HCT116 (cell line): ENCODE results near the gene CYP1A2. TPM values are rescaled to one million over a fixed set of nuclear protein-coding genes. Genes with fewer than 3 reads are reported as not detected.

ENCODE experiments used
- ATAC-seq: fragments of 200-7000 bp; cut with Tn5 transposase; 2 replicates; pipeline ENCODE4 v1.9.1; 2020; ENCODE audit warnings: mild to moderate bottlenecking, moderate library complexity
- BruUV-seq: library from RNA; stranded (reverse); fragments of 400-500 nt; replicated peaks from 2 replicates; lab custom pipeline; 2021; lab: Mats Ljungman, UMichigan
- CTCF ChIA-PET: fragments of 300-600 bp; sonication (Branson Sonifier 250); formaldehyde crosslinking; loops from one replicate; lab custom pipeline; 2021; ENCODE audit warnings: antibody characterized with exemption; lab: Charles Lee
- POLR2A ChIA-PET: fragments of 300-600, 350-600 bp; sonication (Branson Sonifier 250); formaldehyde crosslinking; loops from one replicate; lab custom pipeline; 2021; ENCODE audit warnings: antibody characterized with exemption; lab: Charles Lee
- RAD21 ChIA-PET, 2 experiments: fragments of 300-600 bp; sonication (Branson Sonifier 250); formaldehyde crosslinking; loops; one replicate each; lab custom pipeline; 2023; ENCODE audit warnings: low total read pairs in 2 of 2; ENCODE audit not compliant: uncharacterized antibody in 2 of 2, unreplicated experiment in 2 of 2, low non-redundant PET in 1 of 2; lab: Charles Lee
- DNase-seq: peaks from one replicate; pipeline ENCODE4 v3.0.0-alpha.2; 2010; ENCODE audit warnings: low read depth, low spot score
- H2AFZ ChIP-seq: fragments of 200-600 bp; shearing (Covaris generic), sonication (generic); 2 replicates; pipeline ENCODE4 v1.6.1; 2017; ENCODE audit warnings: low read depth, mixed run types, mixed read lengths, antibody characterized with exemption, low read length; ENCODE audit not compliant: poor library complexity, severe bottlenecking
- H3K27ac ChIP-seq: 2 replicates; pipeline ENCODE4 v1.5.1; 2012; ENCODE audit warnings: low read depth, low read length
- H3K27me3 ChIP-seq: fragments of 200-600 bp; sonication (generic); 2 replicates; pipeline ENCODE4 v1.6.1; 2016; ENCODE audit warnings: mixed run types, low read length, mixed read lengths; ENCODE audit not compliant: insufficient read depth
- H3K36me3 ChIP-seq, 2 experiments: fragments of 200-500 bp in 1 of 2; fragments of 200-600 bp in 1 of 2; sonication (Bioruptor generic) in 1 of 2; sonication (generic) in 1 of 2; 2 replicates each; pipeline versions ENCODE4 v1.5.1 to v1.6.1; 2014 to 2016; ENCODE audit warnings: low read length in 2 of 2, inconsistent platforms in 1 of 2, mixed read lengths in 1 of 2, mixed run types in 1 of 2; ENCODE audit not compliant: insufficient read depth in 2 of 2, control insufficient read depth in 1 of 2
- H3K4me1 ChIP-seq, 2 experiments: fragments of 200-600 bp in 1 of 2; sonication (generic) in 1 of 2; 2 replicates each; pipeline versions ENCODE4 v1.5.1 to v1.6.1; 2012 to 2017; ENCODE audit warnings: low read length in 2 of 2, inconsistent platforms in 1 of 2, mild to moderate bottlenecking in 1 of 2, mixed read lengths in 1 of 2, mixed run types in 1 of 2, moderate library complexity in 1 of 2; ENCODE audit not compliant: insufficient read depth in 2 of 2, control insufficient read depth in 1 of 2
- H3K4me2 ChIP-seq: fragments of 200-600 bp; sonication (generic); 2 replicates; pipeline ENCODE4 v1.6.1; 2017; ENCODE audit warnings: mixed run types, low read length, mixed read lengths
- H3K4me3 ChIP-seq, 2 experiments: fragments of 200-600 bp in 1 of 2; sonication (generic) in 1 of 2; replicated peaks in 1 of 2; 2 replicates each; pipeline ENCODE4 v1.5.1; 2011 to 2016; ENCODE audit warnings: low read length in 2 of 2, control low read depth in 1 of 2, low read depth in 1 of 2, mild to moderate bottlenecking in 1 of 2, mixed read lengths in 1 of 2, mixed run types in 1 of 2
- H3K79me2 ChIP-seq: fragments of 200-600 bp; sonication (generic); 2 replicates; pipeline ENCODE4 v1.6.1; 2017; ENCODE audit warnings: mild to moderate bottlenecking, mixed run types, low read length, moderate library complexity, mixed read lengths; ENCODE audit not compliant: insufficient read depth
- H3K9ac ChIP-seq: fragments of 200-600 bp; sonication (generic); 2 replicates; pipeline ENCODE4 v1.6.1; 2016; ENCODE audit warnings: low read length, mixed read lengths
- H3K9me2 ChIP-seq: fragments of 200-600 bp; sonication (generic), shearing (Covaris generic); 2 replicates; pipeline ENCODE4 v1.6.1; 2017; ENCODE audit warnings: mixed run types, mild to moderate bottlenecking, moderate library complexity; ENCODE audit not compliant: insufficient read depth
- H3K9me3 ChIP-seq, 2 experiments: fragments of 200-500 bp in 1 of 2; fragments of 200-600 bp in 1 of 2; sonication (Bioruptor generic) in 1 of 2; sonication (generic) in 1 of 2; 2 replicates each; pipeline ENCODE4 v1.6.1; 2014 to 2017; ENCODE audit warnings: low read length in 2 of 2, mixed read lengths in 2 of 2, inconsistent platforms in 1 of 2, low read depth in 1 of 2, mild to moderate bottlenecking in 1 of 2, mixed run types in 1 of 2, moderate library complexity in 1 of 2; ENCODE audit not compliant: control insufficient read depth in 1 of 2, insufficient read depth in 1 of 2
- H4K20me1 ChIP-seq: fragments of 200-600 bp; sonication (generic), shearing (Covaris generic); 2 replicates; pipeline ENCODE4 v1.6.1; 2017; ENCODE audit warnings: mixed run types, mild to moderate bottlenecking, moderate library complexity; ENCODE audit not compliant: insufficient read depth
- CBX3 ChIP-seq: IDR thresholded peaks from 2 replicates; pipeline ENCODE4 v1.6.1; 2012; ENCODE audit warnings: low read depth
- CEBPB ChIP-seq: IDR thresholded peaks from 2 replicates; pipeline ENCODE4 v1.6.1; 2012; ENCODE audit warnings: low read depth
- CTCF ChIP-seq, 3 experiments: fragments of 200-600 bp in 1 of 3; sonication (generic) in 1 of 3; IDR thresholded peaks in 2 of 3; conservative IDR thresholded peaks in 1 of 3; 2 replicates each; pipeline ENCODE4 v1.5.1; 2012 to 2017; ENCODE audit warnings: low read depth in 2 of 3, low read length in 2 of 3, antibody characterized with exemption in 1 of 3, borderline replicate concordance in 1 of 3, control low read depth in 1 of 3, mild to moderate bottlenecking in 1 of 3, mixed read lengths in 1 of 3, mixed run types in 1 of 3, moderate library complexity in 1 of 3; ENCODE audit not compliant: insufficient read depth in 1 of 3
- EGR1 ChIP-seq: IDR thresholded peaks from 2 replicates; pipeline ENCODE4 v1.6.1; 2012; ENCODE audit warnings: low read depth
- ELF1 ChIP-seq: IDR thresholded peaks from 2 replicates; pipeline ENCODE4 v1.6.1; 2012; ENCODE audit warnings: low read depth, borderline replicate concordance
- EZH2 ChIP-seq: fragments of 200-600 bp; sonication (generic); IDR thresholded peaks from 2 replicates; pipeline ENCODE4 v1.6.1; 2017; ENCODE audit warnings: antibody characterized with exemption, mixed run types
- FOSL1 ChIP-seq: IDR thresholded peaks from 2 replicates; pipeline ENCODE4 v1.6.1; 2012; ENCODE audit warnings: low read depth
- JUND ChIP-seq: IDR thresholded peaks from 2 replicates; pipeline ENCODE4 v1.6.1; 2012
- POLR2A ChIP-seq: IDR thresholded peaks from 2 replicates; pipeline ENCODE4 v1.7.0; 2011; ENCODE audit warnings: borderline replicate concordance; ENCODE audit not compliant: insufficient read depth, insufficient read length; ENCODE audit errors: extremely low read depth
- POLR2AphosphoS5 ChIP-seq: IDR thresholded peaks from 2 replicates; pipeline ENCODE4 v1.6.1; 2011; ENCODE audit warnings: mild to moderate bottlenecking, low read depth, low read length, moderate library complexity
- RAD21 ChIP-seq: IDR thresholded peaks from 2 replicates; pipeline ENCODE4 v1.6.1; 2012; ENCODE audit warnings: low read depth, mild to moderate bottlenecking
- REST ChIP-seq: IDR thresholded peaks from 2 replicates; pipeline ENCODE4 v1.6.1; 2012; ENCODE audit warnings: low read depth
- SIN3A ChIP-seq: IDR thresholded peaks from 2 replicates; pipeline ENCODE4 v1.6.1; 2012; ENCODE audit warnings: low read depth
- SRF ChIP-seq: IDR thresholded peaks from 2 replicates; pipeline ENCODE4 v1.6.1; 2012; ENCODE audit warnings: low read depth
- TCF7L2 ChIP-seq: IDR thresholded peaks from 2 replicates; pipeline ENCODE4 v1.7.0; 2011; ENCODE audit warnings: borderline replicate concordance, inconsistent platforms; ENCODE audit not compliant: insufficient read depth, insufficient read length; ENCODE audit errors: extremely low read depth
- YY1 ChIP-seq: IDR thresholded peaks from 2 replicates; pipeline ENCODE4 v1.6.1; 2011; ENCODE audit warnings: low read length, low read depth, moderate library complexity, mild to moderate bottlenecking; ENCODE audit not compliant: insufficient replicate concordance; ENCODE audit errors: extremely low read depth
- ZBTB33 ChIP-seq: IDR thresholded peaks from 2 replicates; pipeline ENCODE4 v1.6.1; 2011; ENCODE audit warnings: mild to moderate bottlenecking, low read length, moderate library complexity; ENCODE audit not compliant: insufficient replicate concordance; ENCODE audit errors: extremely low read depth
- ZNF274 ChIP-seq: fragments of 200-500 bp; sonication (Bioruptor generic); IDR thresholded peaks from 2 replicates; pipeline ENCODE4 v1.6.1; 2014; ENCODE audit warnings: mild to moderate bottlenecking, low read depth, low read length, inconsistent platforms
- intact Hi-C: fragments of 100-400 bp; cut with micrococcal nuclease; formaldehyde crosslinking; loops from 2 replicates; pipeline ENCODE4 v1.10.0; 2022
- total RNA-seq: library from RNA; stranded (reverse); gene quantifications from one replicate; pipeline ENCODE4 v1.2.1, GENCODE V29; 2021; ENCODE audit not compliant: unreplicated experiment

Gene CYP1A2
- total RNA-seq, 1 experiment from 2014 or later, result not detected

- H4K20me1 ChIP-seq, result no peaks in the 10 kb centered on the region
- ATAC-seq, result no peak
- H3K4me3 ChIP-seq, result no peak overlapping the region
- CTCF ChIA-PET, result interaction anchor here (1.0 to 1.5 kb wide), 4 partner anchors 9 to 30 kb away, joined by 3 to 5 read pairs (median 4); no protein-coding TSS in a partner anchor
- H3K79me2 ChIP-seq, result no peaks in the 10 kb centered on the region; the same call in 1 of the 2 replicates
- no peaks in the 10 kb centered on the region for H3K9me2 ChIP-seq
- BruUV-seq, result no TSS peak
- no peak overlapping the region; the same call in 1 of the 2 replicates for H3K9ac ChIP-seq
- H3K9me3 ChIP-seq, result no peaks in the 10 kb centered on the region
- no peak overlapping the region for H3K4me2 ChIP-seq
- H3K27ac ChIP-seq, result peak overlapping the region; percentile 45
- H3K4me1 ChIP-seq, result peaks cover 3 to 13% of the 10 kb centered on the region in 2 experiments; a peak in 3 of 4 replicates
- POLR2A ChIA-PET, result interaction anchor here (1.1 kb wide), 1 partner anchor 17 kb away, joined by 3 read pairs; the partner anchor contains the start of gene CSK
- H3K36me3 ChIP-seq, result peaks cover 13 to 31% of the 10 kb centered on the region in 2 experiments
- intact Hi-C loops, result no loop called here
- DNase-seq, result no peak
- RAD21 ChIA-PET, result no interaction called here
- H3K27me3 ChIP-seq, result no peaks in the 10 kb centered on the region
- no peak for TF ChIP-seq ZNF274
- TF ChIP-seq RAD21, result no peak
- no peak for TF ChIP-seq ELF1
- TF ChIP-seq TCF7L2, result no peak
- no peak for TF ChIP-seq ZBTB33
- no peak for TF ChIP-seq YY1
- no peak for TF ChIP-seq CTCF (IDR thresholded peaks at IDR 0.05 in 2 of 3, conservative IDR thresholded peaks at IDR 0.05 in 1 of 3; ENCODE audit: borderline replicate concordance in 1 of 3, insufficient read depth in 1 of 3, low read depth in 2 of 3, low read length in 2 of 3)
- no peak for TF ChIP-seq POLR2A
- no peak for TF ChIP-seq SIN3A
- no peak for TF ChIP-seq FOSL1
- TF ChIP-seq EZH2, result no peak
- no peak for TF ChIP-seq POLR2AphosphoS5
- no peak for TF ChIP-seq REST
- TF ChIP-seq CBX3, result no peak
- no peak for TF ChIP-seq CEBPB
- no peak for TF ChIP-seq EGR1
- no peak for TF ChIP-seq JUND
- TF ChIP-seq SRF, result no peak
- H2AFZ ChIP-seq, result no peak overlapping the region
Observed at GRCh38 chr15:74799255-74799855, 50.7 kb downstream of the CYP1A2 start.
